ENCODE results near the gene GRHPR. TPM values are rescaled to one million over a fixed set of nuclear protein-coding genes. Genes with fewer than 3 reads are reported as not detected.
"Not testable (repeated sequence)": the region's sequence is repeated elsewhere in the genome, so short reads cannot be mapped to it uniquely, and the experiment has no call there.

Gene GRHPR
- polyA plus RNA-seq, 1 experiment = 227 TPM

- no peak overlapping the region for H3K4me3 ChIP-seq (ENCODE audit: low read depth, low read length)
- ChIA-PET CTCF (interaction anchor here (0.9 kb wide), 1 partner anchor 552 kb away, joined by 3 read pairs; no protein-coding TSS in a partner anchor), POLR2A (no interaction called here)
- no peaks in the 10 kb centered on the region for H3K27me3 ChIP-seq (ENCODE audit: control insufficient read depth, insufficient read depth, low read length)
- no peak for DNase-seq (ENCODE audit: low read depth)
- TF ChIP-seq, protein P1, sequence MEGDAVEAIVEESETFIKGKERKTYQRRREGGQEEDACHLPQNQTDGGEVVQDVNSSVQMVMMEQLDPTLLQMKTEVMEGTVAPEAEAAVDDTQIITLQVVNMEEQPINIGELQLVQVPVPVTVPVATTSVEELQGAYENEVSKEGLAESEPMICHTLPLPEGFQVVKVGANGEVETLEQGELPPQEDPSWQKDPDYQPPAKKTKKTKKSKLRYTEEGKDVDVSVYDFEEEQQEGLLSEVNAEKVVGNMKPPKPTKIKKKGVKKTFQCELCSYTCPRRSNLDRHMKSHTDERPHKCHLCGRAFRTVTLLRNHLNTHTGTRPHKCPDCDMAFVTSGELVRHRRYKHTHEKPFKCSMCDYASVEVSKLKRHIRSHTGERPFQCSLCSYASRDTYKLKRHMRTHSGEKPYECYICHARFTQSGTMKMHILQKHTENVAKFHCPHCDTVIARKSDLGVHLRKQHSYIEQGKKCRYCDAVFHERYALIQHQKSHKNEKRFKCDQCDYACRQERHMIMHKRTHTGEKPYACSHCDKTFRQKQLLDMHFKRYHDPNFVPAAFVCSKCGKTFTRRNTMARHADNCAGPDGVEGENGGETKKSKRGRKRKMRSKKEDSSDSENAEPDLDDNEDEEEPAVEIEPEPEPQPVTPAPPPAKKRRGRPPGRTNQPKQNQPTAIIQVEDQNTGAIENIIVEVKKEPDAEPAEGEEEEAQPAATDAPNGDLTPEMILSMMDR (IDR thresholded peaks at IDR 0.05; ENCODE audit: insufficient read depth, low read depth, low read length) = no peak
- peaks cover 27% of the 10 kb centered on the region for H3K36me3 ChIP-seq (ENCODE audit: control insufficient read depth, insufficient read depth, low read length)
These were observed 2.8 kb downstream of the GRHPR start for GRCh38 chr9:37425298-37425752.

DNA sequence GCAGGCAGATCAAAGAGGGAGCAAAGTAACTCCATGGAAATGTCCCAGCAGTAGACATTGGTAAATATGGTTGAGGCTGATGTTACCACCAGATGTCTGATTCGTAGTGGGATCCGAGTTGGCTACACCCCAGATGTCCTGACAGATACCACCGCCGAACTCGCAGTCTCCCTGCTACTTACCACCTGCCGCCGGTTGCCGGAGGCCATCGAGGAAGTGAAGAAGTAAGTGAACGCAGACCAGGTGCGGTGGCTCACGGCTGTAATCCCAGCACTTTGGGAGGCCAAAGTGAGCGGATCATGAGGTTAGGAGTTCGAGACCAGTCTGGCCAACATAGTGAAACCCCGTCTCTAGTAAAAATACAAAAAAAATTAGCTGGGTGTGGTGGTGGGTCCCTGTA, 3.9 kb downstream of the GRHPR start:
- H3K4me3 ChIP-seq (ENCODE audit: low read depth, low read length); CTCF ChIA-PET; POLR2A ChIA-PET; DNase-seq (ENCODE audit: low read depth); H3K27me3 ChIP-seq (ENCODE audit: control insufficient read depth, insufficient read depth, low read length): not testable (repeated sequence)
- H3K36me3 ChIP-seq (ENCODE audit: control insufficient read depth, insufficient read depth, low read length) = peaks cover 33% of the 10 kb centered on the region

- TF ChIP-seq, protein P1 (IDR thresholded peaks at IDR 0.05; ENCODE audit: insufficient read depth, low read depth, low read length) = no peak
- no peak for DNase-seq (ENCODE audit: low read depth)
- CTCF ChIA-PET = no interaction called here
- POLR2A ChIA-PET = no interaction called here
- no peak overlapping the region for H3K4me3 ChIP-seq (ENCODE audit: low read depth, low read length)
- no peaks in the 10 kb centered on the region for H3K27me3 ChIP-seq (ENCODE audit: control insufficient read depth, insufficient read depth, low read length)
- H3K36me3 ChIP-seq (ENCODE audit: control insufficient read depth, insufficient read depth, low read length) = peaks cover 34% of the 10 kb centered on the region
These were observed 4.3 kb downstream of the GRHPR start for GRCh38 chr9:37426846-37427245.

- POLR2A ChIA-PET = no interaction called here
- Histone ChIP-seq H3K4me3 (ENCODE audit: low read depth, low read length) (no peak overlapping the region), H3K27me3 (ENCODE audit: control insufficient read depth, insufficient read depth, low read length) (no peaks in the 10 kb centered on the region), H3K36me3 (ENCODE audit: control insufficient read depth, insufficient read depth, low read length) (peaks cover 38% of the 10 kb centered on the region)
- CTCF ChIA-PET = no interaction called here
- TF ChIP-seq, protein P1 (IDR thresholded peaks at IDR 0.05; ENCODE audit: insufficient read depth, low read depth, low read length) = no peak
- DNase-seq (ENCODE audit: low read depth) = no peak
These were observed 5.8 kb downstream of the GRHPR start for GRCh38 chr9:37428345-37428744.

GRCh38 chr9:37429441-37430285, 7.2 kb downstream of the GRHPR start:
- DNase-seq (ENCODE audit: low read depth) = no peak
- Histone ChIP-seq H3K36me3 (ENCODE audit: control insufficient read depth, insufficient read depth, low read length) (peaks cover 44% of the 10 kb centered on the region), H3K27me3 (ENCODE audit: control insufficient read depth, insufficient read depth, low read length) (no peaks in the 10 kb centered on the region), H3K4me3 (ENCODE audit: low read depth, low read length) (no peak overlapping the region)
- POLR2A ChIA-PET = no interaction called here
- CTCF ChIA-PET = no interaction called here
- TF ChIP-seq, protein P1 (IDR thresholded peaks at IDR 0.05; ENCODE audit: insufficient read depth, low read depth, low read length) = no peak
